Stimulated activated CD4-positive, alpha-beta T cell treated with anti-CD3 and anti-CD28 coated beads, Interleukin-2, amount 100 ng/mL, for 24 hours (primary cell): ENCODE results near the gene BOLL.
"Not testable (repeated sequence)": the region's sequence is repeated elsewhere in the genome, so short reads cannot be mapped to it uniquely, and the experiment has no call there.

Experiments
- DNase-seq, 2 donors: peaks; one replicate each; pipeline ENCODE4 v3.0.0-alpha.2; 2020

BOLL gene

DNA sequence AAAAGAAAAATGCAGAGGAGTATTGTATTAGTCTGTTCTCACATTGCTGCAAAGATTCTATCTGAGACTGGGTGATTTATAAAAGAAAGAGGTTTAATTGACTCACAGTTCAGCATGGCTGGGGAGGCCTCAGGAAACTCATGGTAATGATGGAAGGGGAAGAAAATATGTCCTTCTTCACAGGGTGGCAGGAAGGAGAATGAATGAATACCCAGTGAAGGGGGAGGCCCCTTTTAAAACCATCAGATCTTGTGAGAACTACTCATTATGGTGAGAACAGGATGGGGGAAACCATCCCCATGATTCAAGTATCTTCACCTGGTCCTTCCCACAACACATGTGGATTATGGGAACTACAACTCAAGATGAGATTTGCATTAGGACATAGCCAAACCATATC is 10.2 kb upstream of the BOLL start:
- no peak for DNase-seq

DNA sequence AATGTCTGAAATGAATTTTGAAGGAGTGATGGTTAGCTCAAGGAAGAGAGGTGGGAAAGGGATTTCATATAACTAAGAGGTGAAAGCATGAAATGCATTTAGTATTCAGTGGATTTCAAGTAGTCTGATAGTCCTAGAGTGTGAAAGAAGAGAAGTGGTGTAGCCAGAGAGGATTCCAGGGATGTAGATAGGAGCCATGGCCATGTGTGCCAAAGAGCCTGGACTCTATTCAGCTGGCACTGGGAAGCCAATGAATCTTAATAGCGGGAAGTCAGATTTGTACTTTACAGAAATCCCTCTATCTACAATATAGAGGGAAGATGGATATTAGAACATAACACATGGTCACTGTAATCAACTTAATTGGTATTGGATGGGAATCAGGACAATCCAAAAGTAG is 8.3 kb upstream of the BOLL start:
- DNase-seq = no peak

DNA sequence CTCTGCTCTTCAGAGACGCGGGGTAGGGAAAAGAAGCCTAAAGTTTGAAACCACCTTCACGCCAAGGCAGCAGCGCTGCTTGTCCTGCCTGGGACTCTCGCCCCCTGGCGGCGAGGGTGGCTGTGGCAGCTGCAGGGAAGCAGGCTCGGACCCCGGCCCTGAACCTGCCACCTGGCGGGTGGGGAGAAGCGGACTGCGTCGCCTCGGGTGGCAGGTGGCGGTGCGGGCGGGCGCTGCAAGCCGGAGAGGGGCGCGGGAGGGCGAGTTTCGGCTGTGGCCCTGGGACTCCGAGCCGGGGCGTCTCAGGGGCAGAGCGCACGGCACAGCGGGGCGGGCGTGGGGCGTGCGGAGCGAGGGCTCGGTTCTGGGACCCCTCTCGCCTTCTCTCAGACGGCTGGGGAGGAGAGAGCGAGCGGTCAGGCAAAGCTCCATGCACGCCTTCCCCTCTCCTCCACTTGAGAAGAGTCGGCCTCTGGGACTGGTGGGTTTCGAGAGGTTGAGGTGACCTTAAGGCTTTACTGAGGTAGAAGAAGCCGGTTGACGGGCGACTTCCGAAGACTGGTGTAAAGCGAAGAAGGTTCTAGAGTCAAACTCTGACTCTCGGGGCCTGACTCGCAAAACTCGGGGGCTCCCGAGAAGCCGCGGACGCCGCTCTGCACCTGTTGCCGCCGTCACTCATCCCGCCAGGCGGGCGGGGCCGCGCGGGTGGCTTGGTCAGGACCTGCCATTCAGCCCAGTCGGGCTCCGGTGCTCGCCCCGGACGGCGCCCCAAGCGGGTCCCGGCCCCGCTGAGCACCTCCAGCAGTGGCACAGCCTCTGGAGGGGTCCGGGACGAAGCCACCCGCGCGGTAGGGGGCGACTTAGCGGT is 1.1 kb upstream of the BOLL start:
- peak; percentile 67 to 77 for DNase-seq

DNA sequence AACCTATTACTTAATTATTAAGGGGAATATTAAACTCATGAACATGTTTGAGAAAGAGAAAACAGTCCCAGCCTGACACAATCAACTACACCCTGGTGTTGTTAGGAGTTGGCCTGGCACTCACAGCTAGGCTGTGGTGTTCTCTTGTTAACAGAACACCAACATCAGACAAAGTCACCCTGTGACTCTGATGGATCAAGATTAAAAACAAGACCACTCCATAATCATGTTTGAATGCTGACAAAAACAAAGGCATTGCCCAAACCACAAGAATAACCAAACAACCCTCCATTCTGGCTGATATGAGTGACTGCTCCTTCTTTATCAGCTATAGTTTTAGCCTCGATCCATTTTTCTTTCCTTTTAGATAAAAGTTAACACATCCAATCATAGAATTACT is 3.0 kb downstream of the BOLL start:
- DNase-seq = no peak

DNA sequence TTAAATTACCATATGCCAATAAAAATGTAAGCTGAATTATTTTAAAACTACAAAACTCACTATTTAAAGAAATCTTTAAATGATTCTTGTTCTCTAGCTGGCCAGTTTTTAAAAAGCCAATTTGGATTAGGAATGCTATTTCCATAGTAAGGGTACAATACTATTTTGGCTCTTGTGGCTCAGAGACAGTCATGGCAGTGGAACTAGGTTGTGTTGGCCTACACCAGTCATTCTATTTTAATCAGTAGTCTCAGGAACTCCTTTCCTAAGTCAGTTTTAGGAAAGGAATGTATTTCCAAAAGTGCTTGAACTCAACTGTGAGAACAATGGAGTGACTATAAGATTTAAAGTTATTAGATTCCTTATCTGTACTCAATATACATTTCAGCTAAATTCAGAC is 5.9 kb downstream of the BOLL start:
- no peak for DNase-seq

DNA sequence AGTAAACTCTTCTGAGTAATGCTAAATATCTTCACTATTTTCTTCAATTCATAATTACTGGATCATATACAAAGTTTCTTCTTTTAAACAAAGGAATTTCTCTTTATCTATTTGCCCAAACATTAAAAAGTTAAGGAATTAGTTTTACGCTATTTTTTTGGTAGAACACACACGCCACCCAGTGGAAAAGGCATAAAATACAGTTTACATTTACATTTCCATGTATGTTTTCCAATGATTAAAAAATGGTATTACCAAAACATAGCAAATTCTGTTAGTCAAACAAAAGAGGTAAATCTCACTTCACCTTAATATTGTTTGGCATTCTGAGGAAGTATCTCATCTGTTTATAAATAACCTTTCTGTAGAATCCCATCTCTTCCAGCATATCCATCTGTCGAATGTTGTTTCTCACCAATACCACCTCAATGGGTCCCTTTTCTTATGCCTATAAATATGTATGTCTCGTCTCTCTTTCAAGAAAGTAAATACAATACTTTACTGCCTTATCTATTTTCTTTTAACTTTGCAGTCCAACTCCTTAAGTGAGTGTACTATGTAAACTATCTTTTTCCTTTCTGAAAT is 7.2 kb downstream of the BOLL start:
- DNase-seq = peak; percentile 13 to 36

DNA sequence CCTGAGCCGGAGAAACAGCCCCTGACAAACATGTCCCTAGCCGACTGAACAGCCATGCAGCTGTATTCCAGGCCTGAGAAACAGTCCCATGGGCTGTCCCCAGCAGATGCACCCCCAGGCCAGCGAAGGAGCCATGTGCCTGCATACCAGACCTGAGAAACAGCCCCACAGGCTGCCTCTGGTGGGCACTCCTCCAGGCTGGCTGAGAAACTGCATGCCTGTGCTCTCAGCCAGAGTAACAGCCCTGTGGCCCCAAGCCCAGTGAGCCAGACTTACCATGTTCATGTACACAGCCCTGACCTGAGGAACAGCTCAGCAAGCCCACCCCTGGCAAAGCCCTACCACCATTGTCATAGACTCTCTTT is 24.8 kb downstream of the BOLL start:
- DNase-seq = no peak

DNA sequence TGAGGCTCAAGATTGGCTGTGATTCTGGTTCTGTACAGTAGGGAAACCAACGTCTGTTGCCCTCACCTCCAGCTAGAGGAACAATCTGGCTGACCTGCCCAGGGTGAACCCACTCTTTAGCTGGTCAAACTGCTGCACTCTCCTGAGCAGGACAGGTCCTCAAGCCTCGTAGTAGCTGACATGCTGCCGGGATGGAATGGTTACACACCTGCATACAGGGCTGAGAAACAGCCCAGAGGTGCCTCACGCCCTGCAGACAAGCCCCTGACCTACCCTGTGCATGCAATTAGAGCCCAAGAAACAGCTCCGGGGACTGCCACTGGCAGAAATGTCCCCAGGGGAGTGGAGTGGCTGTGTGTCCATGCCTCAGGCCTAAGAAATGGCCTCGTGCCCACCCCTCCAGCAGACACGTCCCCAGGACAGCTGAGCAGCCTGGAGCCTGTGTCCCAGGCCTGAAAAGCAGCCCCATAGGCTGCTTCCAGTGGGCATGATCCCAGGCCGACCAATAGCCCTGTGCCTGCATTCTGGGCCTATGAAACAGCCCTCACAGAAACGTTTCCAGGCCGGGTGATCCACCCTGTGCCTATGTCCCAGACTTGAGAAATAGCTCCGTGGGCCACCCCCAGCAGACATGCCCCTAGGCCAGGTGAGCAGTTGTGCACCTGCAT is 25.4 kb downstream of the BOLL start:
- no peak for DNase-seq

DNA sequence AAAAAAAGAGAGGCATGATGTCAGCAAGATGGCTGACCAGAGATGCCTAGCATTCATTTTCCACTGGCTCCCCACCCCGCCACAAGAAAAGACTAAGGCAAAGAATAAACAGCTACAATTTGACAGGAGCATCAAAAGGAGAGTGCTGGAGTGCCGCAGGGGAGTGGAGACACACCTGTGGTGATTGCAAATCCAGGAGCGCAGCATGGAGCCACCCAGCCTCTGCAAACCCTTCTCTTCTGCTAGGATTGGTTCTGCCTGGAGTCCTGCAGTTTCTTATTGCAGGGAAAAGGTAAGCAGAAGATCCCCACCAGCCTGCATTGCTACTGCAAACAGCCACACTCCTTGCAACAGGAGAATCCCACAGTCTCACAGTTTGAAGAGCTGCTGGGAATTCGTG is 26.1 kb downstream of the BOLL start:
- DNase-seq = no peak

DNA sequence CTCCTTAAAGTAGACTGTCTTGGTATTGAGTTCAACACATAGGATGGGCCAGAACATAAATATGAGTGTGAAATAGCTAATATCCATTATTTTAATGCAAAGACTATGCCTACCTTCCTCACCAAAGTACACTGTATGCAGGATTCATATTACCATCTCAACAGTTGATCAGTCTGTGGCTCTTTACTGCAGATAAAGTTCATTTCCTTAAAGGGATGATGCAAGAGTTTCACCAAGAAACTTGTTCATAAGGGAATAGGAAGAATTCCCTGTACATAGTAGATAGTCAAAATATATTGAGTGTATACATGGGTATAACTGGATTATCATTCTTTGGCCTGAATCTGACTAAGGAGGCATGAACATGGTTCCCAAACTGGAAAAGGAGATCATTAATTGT is 44.9 kb downstream of the BOLL start:
- DNase-seq = no peak

DNA sequence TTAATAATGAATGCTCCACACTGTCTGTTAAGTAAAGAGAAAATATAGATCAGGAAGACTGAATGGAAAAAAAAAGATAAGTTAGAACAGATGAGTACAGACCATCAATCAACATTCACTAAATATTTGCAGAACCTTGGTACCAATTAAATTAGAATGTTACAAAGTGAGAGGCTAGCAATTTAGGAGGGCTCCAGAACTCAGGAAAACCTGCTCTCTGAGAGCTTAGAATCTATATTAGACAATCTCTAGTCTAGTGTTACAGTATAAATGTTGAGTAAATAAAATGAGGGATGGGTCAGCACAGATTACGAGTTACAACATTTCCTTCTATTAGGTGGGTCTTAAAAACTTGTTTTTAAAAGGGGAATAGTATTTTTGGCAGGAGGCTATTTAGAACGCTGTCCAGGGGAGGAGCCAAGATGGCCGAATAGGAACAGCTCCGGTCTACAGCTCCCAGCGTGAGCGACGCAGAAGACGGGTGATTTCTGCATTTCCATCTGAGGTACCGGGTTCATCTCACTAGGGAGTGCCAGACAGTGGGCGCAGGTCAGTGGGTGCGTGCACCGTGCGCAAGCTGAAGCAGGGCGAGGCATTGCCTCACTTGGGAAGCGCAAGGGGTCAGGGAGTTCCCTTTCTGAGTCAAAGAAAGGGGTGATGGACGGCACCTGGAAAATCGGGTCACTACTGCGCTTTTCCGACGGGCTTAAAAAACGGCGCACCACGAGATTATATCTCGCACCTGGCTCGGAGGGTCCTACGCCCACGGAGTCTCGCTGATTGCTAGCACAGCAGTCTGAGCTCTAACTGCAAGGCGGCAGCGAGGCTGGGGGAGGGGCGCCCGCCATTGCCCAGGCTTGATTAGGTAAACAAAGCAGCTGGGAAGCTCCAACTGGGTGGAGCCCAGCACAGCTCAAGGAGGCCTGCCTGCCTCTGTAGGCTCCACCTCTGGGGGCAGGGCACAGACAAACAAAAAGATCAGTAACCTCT is 56.3 kb downstream of the BOLL start:
- not testable (repeated sequence) for DNase-seq

DNA sequence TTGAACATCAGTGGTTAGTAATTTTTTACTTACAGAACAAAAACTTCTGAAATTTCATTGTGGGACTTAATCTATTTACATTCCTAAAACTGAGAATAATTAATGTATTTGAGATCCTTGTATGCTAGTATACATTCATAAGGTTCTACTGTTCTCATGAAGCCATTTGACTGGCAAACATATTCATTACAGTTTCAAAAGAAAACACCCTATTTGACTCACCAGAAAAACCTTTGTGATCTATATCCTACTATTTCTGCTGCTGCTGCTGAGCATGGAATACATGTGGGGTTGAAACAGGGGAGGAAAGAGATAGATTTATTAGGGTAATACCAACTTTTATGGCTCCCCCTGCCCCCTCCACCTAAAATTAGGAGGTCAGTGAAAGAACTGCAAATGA is 58.1 kb downstream of the BOLL start:
- DNase-seq = no peak

DNA sequence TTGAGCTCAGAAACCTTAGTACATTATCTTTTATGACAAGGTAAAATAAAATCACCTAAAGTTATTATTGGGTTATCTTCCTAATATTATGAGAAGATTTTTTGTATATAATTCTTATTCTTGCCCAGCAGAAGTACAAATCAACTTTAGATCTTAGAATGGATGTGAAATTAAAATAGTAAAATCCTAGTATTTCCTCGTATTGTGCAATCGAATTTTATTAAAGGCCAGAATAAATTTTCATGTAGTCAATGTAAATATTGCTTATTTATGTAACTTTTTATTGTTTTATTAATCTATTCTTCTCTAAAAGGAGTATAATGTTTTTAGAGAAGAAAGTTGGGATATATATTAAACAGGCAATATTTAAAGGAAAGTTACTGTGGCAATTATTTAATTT is 67.3 kb downstream of the BOLL start:
- no peak for DNase-seq

DNA sequence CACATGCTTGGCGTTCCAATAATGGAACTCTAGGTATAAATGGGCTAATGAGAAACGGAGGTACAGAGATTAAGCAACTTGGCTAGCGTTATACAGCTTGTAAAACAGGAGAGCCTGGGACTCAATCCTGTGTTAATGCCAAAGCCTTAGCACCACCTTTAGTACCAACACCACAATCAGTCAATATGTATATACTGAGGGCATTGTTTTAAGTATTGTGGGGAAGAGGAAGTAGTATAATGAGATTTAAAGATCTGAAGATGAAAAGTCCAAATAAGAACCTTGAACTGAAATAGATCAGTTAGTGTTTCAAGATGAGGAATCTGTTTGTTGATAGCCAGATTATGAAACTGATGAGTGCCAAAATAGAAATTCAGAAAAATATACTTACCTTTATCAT is 71.8 kb downstream of the BOLL start:
- DNase-seq = no peak

DNA sequence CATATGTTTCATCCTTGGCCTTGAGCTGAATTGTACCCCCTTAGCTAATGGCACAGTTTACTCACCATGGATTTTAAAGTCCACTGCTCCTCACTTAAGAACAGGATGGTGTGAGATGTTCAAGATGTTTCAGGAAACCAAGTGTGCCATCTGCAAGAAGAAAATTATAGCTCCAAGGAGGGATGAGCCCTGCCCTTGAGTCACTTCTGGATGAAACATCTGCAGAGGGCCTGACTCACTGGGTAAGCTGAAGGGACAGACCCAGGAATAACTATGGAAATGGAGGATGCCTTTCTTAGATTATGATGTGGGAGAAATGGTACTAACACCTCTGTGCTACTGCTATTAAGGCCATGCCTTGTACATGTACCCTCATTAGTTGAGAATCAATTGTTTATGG is 73.5 kb downstream of the BOLL start:
- DNase-seq = no peak

DNA sequence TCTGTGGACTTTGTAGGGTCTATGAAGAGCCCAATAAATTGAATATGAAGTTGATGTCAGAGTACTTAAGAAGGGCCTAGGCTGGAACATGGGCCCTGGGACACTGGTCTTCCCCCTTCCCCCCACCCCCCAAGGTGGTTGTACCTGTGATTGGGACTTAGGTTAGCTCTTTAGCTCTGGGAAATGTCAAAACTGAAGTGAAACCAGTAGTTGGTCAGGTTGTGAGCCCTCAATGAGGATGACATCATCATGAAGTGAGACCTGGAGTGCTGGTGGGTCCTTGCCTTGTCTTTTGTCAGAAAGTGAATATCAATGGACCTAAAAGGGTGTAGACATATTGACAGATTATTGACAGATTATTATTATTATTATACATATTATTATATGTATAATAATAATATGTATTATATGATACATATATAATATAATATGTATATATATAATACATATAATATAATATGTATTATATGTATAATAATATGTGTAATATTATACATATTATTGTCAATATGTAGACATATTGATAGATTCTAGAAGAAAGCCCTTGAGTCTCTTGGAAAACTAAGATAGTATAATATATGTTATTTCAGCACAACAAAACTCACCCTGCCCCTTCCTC is 74.6 kb downstream of the BOLL start:
- DNase-seq = peak in 1 of 2 donors; percentile 10

DNA sequence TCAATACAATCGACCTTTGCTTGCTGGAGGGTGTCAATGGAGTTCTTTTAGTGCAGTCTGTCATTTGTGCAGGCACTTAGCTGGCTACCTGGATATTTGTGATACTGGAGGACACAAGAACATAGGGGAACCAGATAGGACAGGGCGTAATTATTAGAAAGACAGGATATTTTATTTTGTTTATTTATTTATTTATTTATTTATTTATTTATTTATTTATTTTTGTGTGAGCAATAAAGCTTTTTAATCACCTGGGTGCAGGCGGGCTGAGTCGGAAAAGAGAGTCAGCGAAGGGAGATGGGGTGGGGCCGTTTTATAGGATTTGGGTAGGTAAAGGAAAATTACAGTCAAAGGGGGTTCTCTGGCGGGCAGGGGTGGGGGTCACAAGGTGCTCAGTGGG is 76.0 kb downstream of the BOLL start:
- not testable (repeated sequence) for DNase-seq

DNA sequence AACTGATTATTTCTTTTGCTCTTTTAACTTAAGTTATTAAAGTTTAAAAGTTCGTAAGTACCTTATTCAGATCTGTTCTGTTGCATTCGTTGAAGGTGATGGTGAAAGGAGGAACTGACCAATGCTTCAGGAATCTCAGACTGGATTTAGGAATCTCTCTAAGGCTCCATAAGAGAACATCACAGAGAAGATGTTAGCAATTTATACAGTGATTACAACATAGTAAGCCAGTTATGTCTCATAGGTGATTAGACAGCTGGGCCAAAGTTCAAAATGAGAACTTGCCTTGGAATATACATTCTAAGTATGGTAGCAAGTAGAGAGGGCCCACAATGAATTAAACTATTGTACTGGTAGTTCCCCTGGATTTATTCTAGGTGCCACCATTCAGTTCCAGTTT is 76.8 kb downstream of the BOLL start:
- no peak for DNase-seq

DNA sequence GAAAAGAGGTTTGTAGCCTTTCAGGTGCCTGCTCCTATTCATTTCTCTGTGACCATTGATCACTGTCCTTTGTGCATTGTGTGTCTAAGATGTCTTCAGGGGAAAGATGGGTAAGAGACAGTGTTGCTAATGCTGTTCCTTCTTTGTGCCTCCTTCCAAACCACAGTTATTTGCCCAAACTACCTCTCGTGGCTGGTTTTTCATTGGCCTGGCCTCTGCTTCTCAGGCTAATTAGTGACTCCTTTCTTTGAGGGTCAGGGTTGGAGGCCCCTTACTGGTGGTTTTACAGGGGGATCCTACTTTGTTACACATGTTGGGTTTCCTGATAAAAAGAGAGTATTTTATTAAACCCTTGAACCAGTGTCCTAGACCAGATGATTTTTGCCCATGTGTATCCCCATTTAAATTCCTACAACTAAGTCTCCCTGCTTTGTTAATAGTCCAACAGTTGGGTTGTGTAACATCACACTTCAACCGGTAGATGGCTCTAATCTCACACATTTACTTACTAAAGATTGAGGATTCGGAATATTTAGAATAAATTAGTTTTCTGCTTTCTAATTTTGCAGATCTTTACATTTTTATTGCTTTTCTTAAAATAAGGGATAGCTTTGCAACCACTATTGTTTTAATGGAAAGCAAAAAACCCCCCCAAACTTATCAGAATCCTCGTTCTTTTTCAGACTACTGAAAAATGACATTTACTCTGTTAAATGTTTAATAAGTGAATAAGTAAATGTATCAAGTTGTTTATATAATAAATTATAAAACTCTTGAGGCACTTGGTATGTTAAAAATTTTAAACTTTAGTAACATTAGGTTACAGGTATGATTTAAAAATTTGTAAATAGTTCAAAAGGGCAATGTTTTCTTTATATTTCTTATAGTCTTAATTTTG is 77.6 kb downstream of the BOLL start:
- no peak for DNase-seq

DNA sequence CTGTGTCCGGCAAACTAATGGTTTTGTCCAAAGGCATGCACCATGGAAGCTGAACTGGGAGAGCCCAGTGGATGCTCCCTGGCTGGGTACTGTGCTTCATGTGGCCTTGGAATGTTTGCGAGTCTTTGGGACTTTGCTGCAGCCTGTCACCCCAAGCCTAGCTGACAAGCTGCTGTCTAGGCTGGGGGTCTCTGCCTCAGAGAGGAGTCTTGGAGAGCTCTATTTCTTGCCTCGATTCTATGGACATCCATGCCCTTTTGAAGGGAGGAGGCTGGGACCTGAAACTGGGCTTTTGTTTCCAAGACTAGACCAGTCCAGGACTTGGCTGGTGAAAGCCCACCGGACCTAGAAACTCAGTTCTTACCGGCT is 78.3 kb downstream of the BOLL start:
- DNase-seq = no peak
